ENCODE measurements around the gene FGF12.

GRCh38 chr3:192417559-192418055, 309.7 kb downstream of the FGF12 start:
- TF ChIP-seq CTCF (IDR thresholded peaks at IDR 0.05) (no peak), SMC3 (IDR thresholded peaks at IDR 0.05) (no peak), EHMT2 (IDR thresholded peaks at IDR 0.05; ENCODE audit: low read depth) (no peak), NPAS2 (CRISPR knock-in tag; IDR thresholded peaks at IDR 0.05; ENCODE audit: borderline replicate concordance) (no peak), USF2 (IDR thresholded peaks at IDR 0.05) (no peak), FOSL2 (IDR thresholded peaks at IDR 0.05) (no peak), FOSL2 (CRISPR knock-in tag; IDR thresholded peaks at IDR 0.05) (no peak)

Measured in A549 (cell line).